Measurements from ENCODE around the gene PDLIM5.
"Not testable (repeated sequence)": the region's sequence is repeated elsewhere in the genome, so short reads cannot be mapped to it uniquely, and the experiment has no call there.

The PDLIM5 gene

GRCh38 chr4:94650134-94650495, 198.4 kb downstream of the PDLIM5 start:
- no peak for DNase-seq (ENCODE audit: low read depth)

GRCh38 chr4:94650690-94651089, 198.9 kb downstream of the PDLIM5 start:
- DNase-seq (ENCODE audit: low read depth), result no peak

- DNase-seq (ENCODE audit: low read depth), result no peak
Observed at GRCh38 chr4:94653095-94653649, 201.4 kb downstream of the PDLIM5 start.

GRCh38 chr4:94653984-94654609, 202.4 kb downstream of the PDLIM5 start:
- DNase-seq (ENCODE audit: low read depth), result no peak

- DNase-seq (ENCODE audit: low read depth), result no peak
Observed at GRCh38 chr4:94654714-94655113, 203.0 kb downstream of the PDLIM5 start.

GRCh38 chr4:94660614-94661013, 208.9 kb downstream of the PDLIM5 start:
- no peak for DNase-seq (ENCODE audit: low read depth)

GRCh38 chr4:94665021-94665420, 213.3 kb downstream of the PDLIM5 start:
- not testable (repeated sequence) for DNase-seq (ENCODE audit: low read depth)

- DNase-seq (ENCODE audit: low read depth), result no peak
Observed at GRCh38 chr4:94665500-94666404, 214.0 kb downstream of the PDLIM5 start.

GRCh38 chr4:94668724-94669123, 217.0 kb downstream of the PDLIM5 start:
- DNase-seq (ENCODE audit: low read depth), result no peak

GRCh38 chr4:94669672-94670664, 218.2 kb downstream of the PDLIM5 start:
- no peak for DNase-seq (ENCODE audit: low read depth)

GRCh38 chr4:94671113-94671512, 219.4 kb downstream of the PDLIM5 start:
- DNase-seq (ENCODE audit: low read depth), result no peak

GRCh38 chr4:94673961-94674360, 222.2 kb downstream of the PDLIM5 start:
- no peak for DNase-seq (ENCODE audit: low read depth)

GRCh38 chr4:94676970-94677369, 225.2 kb downstream of the PDLIM5 start:
- no peak for DNase-seq (ENCODE audit: low read depth)

- no peak for DNase-seq (ENCODE audit: low read depth)
Observed at GRCh38 chr4:94678896-94679295, 227.2 kb downstream of the PDLIM5 start.

- no peak for DNase-seq (ENCODE audit: low read depth)
Observed at GRCh38 chr4:94680176-94680862, 228.6 kb downstream of the PDLIM5 start.

GRCh38 chr4:94686086-94686485, 234.3 kb downstream of the PDLIM5 start:
- no peak for DNase-seq (ENCODE audit: low read depth)

GRCh38 chr4:94689155-94689860, 237.6 kb downstream of the PDLIM5 start:
- DNase-seq (ENCODE audit: low read depth), result no peak

GRCh38 chr4:94690851-94691254, 239.1 kb downstream of the PDLIM5 start:
- no peak for DNase-seq (ENCODE audit: low read depth)

GRCh38 chr4:94691552-94691951, 239.8 kb downstream of the PDLIM5 start:
- no peak for DNase-seq (ENCODE audit: low read depth)

- DNase-seq (ENCODE audit: low read depth), result no peak
Observed at GRCh38 chr4:94695384-94695783, 243.6 kb downstream of the PDLIM5 start.

- no peak for DNase-seq (ENCODE audit: low read depth)
Observed at GRCh38 chr4:94698187-94698586, 246.4 kb downstream of the PDLIM5 start.

All from stromal cell of bone marrow (primary cell).